Activated T-cell treated with anti-CD3 and anti-CD28 coated beads, Interleukin-2, amount 50 U/mL, for 72 hours (primary cell): ENCODE data around the gene TPSB2. TPM values are rescaled to one million over a fixed set of nuclear protein-coding genes. Genes with fewer than 3 reads are reported as not detected.

Experiments
- ATAC-seq, 2 donors: fragments of 150-1000 bp; cut with Tn5 transposase; replicated peaks in 1 of 2; 2 replicates each; pipeline ENCODE4 v1.10.0; 2021; ENCODE audit warnings: moderate library complexity in 2 of 2, mild to moderate bottlenecking in 1 of 2
- DNase-seq, 2 donors: peaks; one replicate each; pipeline ENCODE4 v3.0.0; 2021 to 2022; ENCODE audit warnings: mixed read lengths in 1 of 2
- H3K27ac Mint-ChIP-seq: one replicate; pipeline ENCODE4 v1.8.0; 2022; ENCODE audit warnings: mild to moderate bottlenecking, moderate library complexity, mixed read lengths
- H3K27me3 Mint-ChIP-seq: one replicate; pipeline ENCODE4 v1.8.0; 2022; ENCODE audit warnings: low read depth, mixed read lengths
- H3K36me3 Mint-ChIP-seq, 2 donors: one replicate each; pipeline ENCODE4 v1.8.0; 2022; ENCODE audit warnings: mixed read lengths in 2 of 2, mild to moderate bottlenecking in 1 of 2; ENCODE audit not compliant: insufficient read depth in 2 of 2
- H3K4me1 Mint-ChIP-seq: one replicate; pipeline ENCODE4 v1.8.0; 2022; ENCODE audit warnings: low read depth, mixed read lengths
- H3K4me3 Mint-ChIP-seq, 2 donors: one replicate each; pipeline ENCODE4 v1.8.0; 2022; ENCODE audit warnings: mild to moderate bottlenecking in 2 of 2, mixed read lengths in 2 of 2, moderate library complexity in 2 of 2
- H3K9me3 Mint-ChIP-seq, 2 donors: one replicate each; pipeline ENCODE4 v1.8.0; 2022; ENCODE audit warnings: mixed read lengths in 2 of 2
- total RNA-seq, 2 donors: library from RNA; stranded (reverse); gene quantifications; one replicate each; pipeline ENCODE4 v1.2.3, GENCODE V29; 2022

TPSB2 gene
- total RNA-seq, 2 donors from 2014 or later, result 0.60 TPM; not detected in 1

DNA sequence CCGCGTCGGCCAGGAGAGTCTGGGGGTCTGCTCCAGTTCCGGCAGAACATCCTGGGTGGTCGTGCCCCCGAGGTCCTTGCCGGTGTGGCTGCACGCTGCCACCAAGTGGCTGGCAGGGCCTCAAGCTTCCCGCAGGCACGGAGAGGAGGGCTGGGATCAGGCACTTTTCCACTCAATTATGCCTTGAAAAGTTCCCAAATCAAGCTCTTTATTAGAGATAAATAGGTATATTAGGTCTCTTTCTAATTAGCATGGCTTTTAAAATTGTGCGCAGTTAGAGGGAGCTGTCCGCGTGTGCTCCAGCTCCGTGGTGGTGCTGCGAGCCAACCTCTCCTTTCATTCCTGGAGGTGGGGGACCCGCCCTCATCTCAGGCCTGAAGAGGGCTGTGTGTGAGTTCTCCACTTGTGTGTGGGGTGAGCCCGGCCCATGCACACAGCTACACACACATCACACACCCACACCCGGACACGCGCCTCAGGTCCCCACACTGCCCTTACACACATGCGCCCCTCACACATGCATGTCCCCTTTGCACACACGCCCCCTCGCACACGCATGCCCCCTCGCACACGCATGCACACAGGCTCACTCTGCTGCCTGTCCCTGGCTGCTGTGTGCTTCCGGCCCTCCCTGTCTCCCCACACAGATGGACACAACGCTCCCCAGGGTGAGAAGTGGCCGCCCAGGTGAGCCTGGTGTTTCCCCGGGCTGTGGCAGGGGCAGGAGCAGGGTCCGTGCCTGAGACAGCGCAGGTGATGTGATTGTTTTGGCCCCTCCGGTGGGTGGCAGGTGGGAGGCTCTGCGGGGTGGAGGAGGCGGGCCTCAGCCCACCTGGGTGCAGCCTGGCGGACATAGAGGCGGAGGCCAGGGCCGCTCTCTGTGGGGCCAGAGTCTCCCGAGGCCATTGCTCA, 48.3 kb downstream of the TPSB2 start:
- Mint-ChIP-seq H3K27ac (no peak overlapping the region), H3K4me3 (no peak overlapping the region), H3K36me3 (no peaks in the 10 kb centered on the region), H3K27me3 (no peaks in the 10 kb centered on the region), H3K9me3 (no peaks in the 10 kb centered on the region), H3K4me1 (no peaks in the 10 kb centered on the region)
- ATAC-seq, result no peak
- DNase-seq, result no peak

DNA sequence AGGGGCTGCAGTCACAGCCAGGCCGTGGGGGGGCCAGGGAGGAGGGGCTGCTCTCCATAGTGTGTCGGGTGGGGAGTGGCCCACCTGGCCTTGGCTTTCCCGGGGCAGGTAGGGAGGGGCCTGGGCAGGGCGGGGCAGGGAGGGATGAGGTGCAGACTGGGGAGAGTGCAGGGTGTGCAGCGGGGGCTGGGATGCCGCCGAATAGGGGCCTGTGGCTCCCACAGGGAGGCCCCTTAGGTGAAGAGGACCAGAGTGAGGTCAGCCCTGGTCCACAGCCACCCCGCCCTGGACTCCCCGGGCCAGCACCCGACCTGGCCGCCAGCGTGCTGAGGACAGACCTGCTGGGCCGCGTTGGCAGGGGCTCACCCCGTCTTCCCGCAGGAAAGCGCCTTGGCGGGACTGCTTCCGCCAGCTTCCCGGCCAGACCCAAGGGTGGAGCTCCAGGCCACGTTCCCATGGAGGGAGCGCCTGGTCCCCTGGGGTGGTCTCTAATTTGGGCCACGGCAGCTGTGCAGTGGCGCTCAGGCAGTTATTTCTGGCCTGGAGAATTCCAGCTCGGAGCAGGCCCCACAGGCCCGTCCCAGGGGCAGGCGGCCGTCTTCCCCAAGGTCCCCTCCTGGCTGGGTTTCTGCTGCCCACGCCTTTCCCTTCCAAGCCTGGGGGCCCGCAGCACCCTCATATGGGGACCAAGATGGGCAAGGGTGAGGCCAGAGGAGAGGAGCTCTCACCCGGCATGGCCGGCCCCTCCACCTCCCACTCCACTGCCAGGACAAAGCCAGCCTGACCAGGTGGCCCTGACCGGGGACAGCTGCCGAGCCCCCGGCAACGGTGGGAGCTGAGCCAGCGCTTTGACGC, 49.2 kb downstream of the TPSB2 start:
- Mint-ChIP-seq H3K27me3 (no peaks in the 10 kb centered on the region), H3K36me3 (no peaks in the 10 kb centered on the region), H3K4me3 (no peak overlapping the region), H3K4me1 (no peaks in the 10 kb centered on the region), H3K9me3 (no peaks in the 10 kb centered on the region), H3K27ac (no peak overlapping the region)
- ATAC-seq (no peak), DNase-seq (no peak)

Other genes starting within 250 kb of the TPSB2 start
- 1 to 10 TPM; 1.8 to 2.1 TPM for gene SOX8, start 248.4 kb downstream of the TPSB2 start, total RNA-seq
- not detected for gene SSTR5, start 157.4 kb downstream of the TPSB2 start, total RNA-seq
- not detected for gene C1QTNF8, start 133.9 kb downstream of the TPSB2 start, total RNA-seq
- under 1 TPM; 0.48 to 0.79 TPM for gene CACNA1H, start 77.1 kb downstream of the TPSB2 start, total RNA-seq
- gene TPSG1, start 4.9 kb downstream of the TPSB2 start, total RNA-seq, result under 1 TPM in 1 of 2 donors, not detected in 1; 0.32 TPM
- under 1 TPM in 1 of 2 donors, not detected in 1; 0.28 TPM for gene TPSAB1, start 10.5 kb upstream of the TPSB2 start, total RNA-seq
- not detected for gene TPSD1, start 25.9 kb upstream of the TPSB2 start, total RNA-seq
- gene UBE2I, start 79.5 kb upstream of the TPSB2 start, total RNA-seq, result 100 to 1,000 TPM; 225 to 231 TPM
- gene BAIAP3, start 103.5 kb upstream of the TPSB2 start, total RNA-seq, result 1 to 10 TPM in 1 of 2 donors, under 1 TPM in 1; 0.26 to 1.1 TPM
- 10 to 100 TPM; 39.1 to 44.8 TPM for gene TSR3, start 121.7 kb upstream of the TPSB2 start, total RNA-seq
- 10 to 100 TPM; 22.1 to 23.8 TPM for gene GNPTG, start 121.7 kb upstream of the TPSB2 start, total RNA-seq
- gene UNKL, start 184.5 kb upstream of the TPSB2 start, total RNA-seq, result 10 to 100 TPM; 51.1 to 69.5 TPM
- 10 to 100 TPM; 14.5 to 17.9 TPM for gene UQCC4, start 190.6 kb upstream of the TPSB2 start, total RNA-seq
- gene PERCC1, start 200.9 kb upstream of the TPSB2 start, total RNA-seq, result under 1 TPM in 1 of 2 donors, not detected in 1; 0.81 TPM
- gene CCDC154, start 214.4 kb upstream of the TPSB2 start, total RNA-seq, result 1 to 10 TPM; 2.7 to 3.4 TPM
- gene CLCN7, start 244.8 kb upstream of the TPSB2 start, total RNA-seq, result 10 to 100 TPM; 53.7 to 55.1 TPM